Keratinocyte (primary cell): ENCODE data around the gene PLS3.

ENCODE experiments used
- CTCF ChIP-seq, 3 experiments: IDR thresholded peaks in 1 of 3; conservative IDR thresholded peaks in 1 of 3; optimal IDR thresholded peaks in 1 of 3; 2 replicates in 2 of 3; 3 replicates in 1 of 3; pipeline versions ENCODE3 to v1.5.1; 2011; ENCODE audit warnings: low read length in 3 of 3, mild to moderate bottlenecking in 3 of 3, moderate library complexity in 2 of 3, control low read depth in 1 of 3, inconsistent platforms in 1 of 3; ENCODE audit not compliant: insufficient read depth in 2 of 3; ENCODE audit errors: extremely low read depth in 1 of 3
- EZH2 ChIP-seq: IDR thresholded peaks from one replicate; pipeline ENCODE4 v1.6.1; 2012; ENCODE audit warnings: inconsistent platforms, mild to moderate bottlenecking, low read length, moderate library complexity

- TF ChIP-seq EZH2 (no peak), CTCF (optimal IDR thresholded peaks at IDR 0.05 in 1 of 3, IDR thresholded peaks at IDR 0.05 in 1 of 3, conservative IDR thresholded peaks at IDR 0.05 in 1 of 3; ENCODE audit: extremely low read depth in 1 of 3, insufficient read depth in 2 of 3, low read length in 3 of 3) (no peak)
These were observed at the start of gene PLS3 for GRCh38 chrX:115560978-115561604.
